Left ventricle myocardium inferior (tissue), 1 donor: ENCODE results near the gene C9orf72. TPM values are rescaled to one million over a fixed set of nuclear protein-coding genes. Genes with fewer than 3 reads are reported as not detected.

Experiments
- DNase-seq: peaks from one replicate; pipeline ENCODE4 v3.0.0-alpha.2; 2020
- H3K27ac ChIP-seq: fragments of 200-600 bp; replicated peaks from 2 replicates; pipeline ENCODE4 v1.8.0; 2021
- H3K27me3 ChIP-seq: fragments of 200-600 bp; 2 replicates; pipeline ENCODE4 v1.8.0; 2021; ENCODE audit warnings: low read depth
- H3K36me3 ChIP-seq: fragments of 200-600 bp; 2 replicates; pipeline ENCODE4 v1.8.0; 2021
- H3K4me1 ChIP-seq: fragments of 200-600 bp; 2 replicates; pipeline ENCODE4 v1.8.0; 2021
- H3K4me3 ChIP-seq: fragments of 200-600 bp; 2 replicates; pipeline ENCODE4 v1.8.0; 2021; ENCODE audit warnings: mild to moderate bottlenecking, moderate library complexity
- H3K9me3 ChIP-seq: fragments of 200-600 bp; replicated peaks from 2 replicates; pipeline ENCODE4 v1.8.0; 2021
- intact Hi-C: fragments of 100-400 bp; cut with micrococcal nuclease; formaldehyde crosslinking; loops from one replicate; pipeline ENCODE4 v1.11.0; 2022
- total RNA-seq: library from RNA; stranded (reverse); fragmentation: NEBNext Ultra II Directional; extraction: Animal tissue kit (Norgen Biotek cat#: 25700); gene quantifications from one replicate; pipeline ENCODE4 v1.2.1, GENCODE V29; 2021
- TF ChIP-seq, protein P1 (sequence below): fragments of 200-600 bp; IDR thresholded peaks from 2 replicates; pipeline ENCODE4 v1.8.0; 2021; ENCODE audit warnings: antibody characterized with exemption, mild to moderate bottlenecking, borderline replicate concordance
- donor health status: DM: no; HTN: yes; CAD: no; lungs with severe emphysema.

Gene C9orf72
- total RNA-seq, 1 donor from 2014 or later, result 15.6 TPM

DNA sequence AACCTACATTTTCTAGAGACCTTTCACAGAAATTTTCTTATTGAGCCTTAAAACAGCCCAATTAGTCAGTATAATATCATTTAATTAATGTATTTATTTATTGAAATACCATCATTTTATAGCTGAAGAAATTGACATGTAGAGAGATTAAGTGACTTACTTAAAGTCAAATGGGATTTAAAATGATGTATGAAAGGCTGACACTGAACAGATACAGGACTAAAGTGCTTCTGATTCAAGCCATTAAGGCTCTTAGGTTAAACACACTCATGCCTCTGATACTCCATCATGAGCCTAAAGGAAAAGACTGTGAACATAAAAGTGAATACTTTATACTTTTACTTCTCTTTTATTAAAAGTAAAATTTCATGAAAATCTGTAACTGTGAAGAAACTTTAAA is 12.8 kb downstream of the C9orf72 start:
- intact Hi-C loops, result no loop called here
- TF ChIP-seq, protein P1, sequence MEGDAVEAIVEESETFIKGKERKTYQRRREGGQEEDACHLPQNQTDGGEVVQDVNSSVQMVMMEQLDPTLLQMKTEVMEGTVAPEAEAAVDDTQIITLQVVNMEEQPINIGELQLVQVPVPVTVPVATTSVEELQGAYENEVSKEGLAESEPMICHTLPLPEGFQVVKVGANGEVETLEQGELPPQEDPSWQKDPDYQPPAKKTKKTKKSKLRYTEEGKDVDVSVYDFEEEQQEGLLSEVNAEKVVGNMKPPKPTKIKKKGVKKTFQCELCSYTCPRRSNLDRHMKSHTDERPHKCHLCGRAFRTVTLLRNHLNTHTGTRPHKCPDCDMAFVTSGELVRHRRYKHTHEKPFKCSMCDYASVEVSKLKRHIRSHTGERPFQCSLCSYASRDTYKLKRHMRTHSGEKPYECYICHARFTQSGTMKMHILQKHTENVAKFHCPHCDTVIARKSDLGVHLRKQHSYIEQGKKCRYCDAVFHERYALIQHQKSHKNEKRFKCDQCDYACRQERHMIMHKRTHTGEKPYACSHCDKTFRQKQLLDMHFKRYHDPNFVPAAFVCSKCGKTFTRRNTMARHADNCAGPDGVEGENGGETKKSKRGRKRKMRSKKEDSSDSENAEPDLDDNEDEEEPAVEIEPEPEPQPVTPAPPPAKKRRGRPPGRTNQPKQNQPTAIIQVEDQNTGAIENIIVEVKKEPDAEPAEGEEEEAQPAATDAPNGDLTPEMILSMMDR, result no peak
- H3K36me3 ChIP-seq, result peaks cover 73% of the 10 kb centered on the region

DNA sequence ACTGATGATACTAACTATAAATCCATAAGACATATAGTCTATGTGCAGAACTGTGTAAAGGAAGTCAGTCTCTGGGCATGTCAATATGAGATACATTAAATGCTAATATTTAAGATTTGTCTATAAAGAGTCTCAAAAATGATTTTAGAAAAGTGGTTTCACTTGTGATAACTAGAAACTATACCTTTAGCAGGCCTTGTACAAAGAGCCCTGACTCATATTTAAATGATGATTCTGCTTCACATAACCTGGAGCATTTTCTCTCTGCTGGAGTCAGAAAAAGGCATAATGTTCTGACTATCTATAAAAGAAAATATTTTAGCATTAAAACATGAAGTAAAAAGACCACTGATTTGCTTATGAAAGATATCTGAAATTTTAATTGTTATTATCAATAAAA is 15.0 kb downstream of the C9orf72 start:
- no peak for DNase-seq
- Histone ChIP-seq H3K4me1 (no peaks in the 10 kb centered on the region), H3K36me3 (peaks cover 94% of the 10 kb centered on the region), H3K4me3 (no peak overlapping the region), H3K27ac (no peak overlapping the region), H3K9me3 (no peaks in the 10 kb centered on the region), H3K27me3 (no peaks in the 10 kb centered on the region)
- intact Hi-C loops, result no loop called here
- TF ChIP-seq, protein P1, result no peak

More for the DNA sequence above, 12.8 kb downstream of the C9orf72 start:
- H3K9me3 ChIP-seq, result no peaks in the 10 kb centered on the region
- no peak for DNase-seq
- no peaks in the 10 kb centered on the region for H3K4me1 ChIP-seq
- no peak overlapping the region for H3K4me3 ChIP-seq
- H3K27ac ChIP-seq, result no peak overlapping the region
- H3K27me3 ChIP-seq, result no peaks in the 10 kb centered on the region

DNA sequence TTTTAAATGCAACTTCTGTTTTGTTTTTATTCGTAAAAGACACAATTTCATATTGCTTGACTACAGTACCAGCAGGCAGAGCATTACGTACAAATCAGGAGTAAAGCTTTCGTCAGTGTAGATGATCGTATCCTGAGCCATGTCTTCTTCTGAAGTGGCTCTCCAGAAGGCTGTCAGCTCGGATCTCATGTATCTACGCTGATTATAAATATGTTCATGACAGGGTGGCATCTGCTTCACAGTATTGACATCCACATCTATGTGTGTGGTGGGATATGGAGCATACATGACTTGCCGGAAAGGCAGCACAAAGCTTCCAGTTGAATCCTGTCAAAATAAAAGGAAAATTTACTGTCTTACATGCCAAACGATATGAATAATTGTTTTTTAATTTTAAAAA is 16.8 kb downstream of the C9orf72 start:
- intact Hi-C loops, result no loop called here
- Histone ChIP-seq H3K9me3 (no peaks in the 10 kb centered on the region), H3K27me3 (no peaks in the 10 kb centered on the region), H3K4me1 (no peaks in the 10 kb centered on the region), H3K36me3 (peaks cover 97% of the 10 kb centered on the region), H3K4me3 (no peak overlapping the region), H3K27ac (no peak overlapping the region)
- TF ChIP-seq, protein P1, result no peak
- no peak for DNase-seq

DNA sequence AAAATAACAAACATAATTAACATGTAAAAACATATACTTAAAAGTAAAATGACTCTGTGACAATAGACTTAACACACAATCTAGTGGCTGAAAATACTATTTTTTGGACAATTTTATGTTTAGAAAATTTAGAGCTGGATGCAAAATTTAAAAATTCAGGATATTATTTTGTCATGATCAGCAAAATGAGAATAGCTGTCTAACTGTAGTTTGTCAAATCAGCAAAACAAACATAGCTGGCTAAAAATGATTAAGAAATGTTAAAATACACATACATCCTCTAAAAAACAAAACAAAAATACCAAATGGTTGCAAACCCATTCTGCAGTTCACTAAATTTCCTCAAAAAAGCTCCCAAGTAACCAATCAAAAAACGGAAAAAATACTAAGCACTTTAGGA is 18.6 kb downstream of the C9orf72 start:
- no peaks in the 10 kb centered on the region for H3K4me1 ChIP-seq

DNA sequence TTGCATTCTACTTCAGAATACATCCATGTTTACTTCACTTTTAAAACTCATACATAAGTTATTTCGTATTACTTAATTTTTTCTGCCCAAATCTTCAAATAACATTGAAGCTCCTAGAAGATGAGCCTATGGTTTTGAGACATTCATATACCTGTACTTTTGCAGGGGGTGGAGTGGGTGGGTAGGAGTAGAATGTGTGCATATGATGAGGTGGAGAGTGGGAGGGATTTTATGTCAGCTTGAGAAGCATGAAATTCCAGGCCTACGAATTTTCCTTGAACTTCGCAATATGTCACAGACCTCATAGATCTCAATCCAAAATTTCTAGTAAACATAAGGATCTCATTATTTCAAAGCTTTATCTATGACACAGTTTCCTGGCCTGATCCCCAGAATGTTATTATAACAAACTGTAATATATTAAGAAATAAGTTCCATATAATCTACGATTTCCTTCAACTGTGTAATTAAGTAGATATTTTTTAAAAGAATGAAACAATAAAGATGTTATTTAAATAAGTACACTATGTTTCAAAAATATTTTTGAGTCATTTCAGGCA is 24.0 kb downstream of the C9orf72 start:
- no peak overlapping the region for H3K27ac ChIP-seq
- DNase-seq, result no peak
- intact Hi-C loops, result loop anchor here (2.0 kb wide), 1 partner anchor 216 kb away; no protein-coding TSS in a partner anchor
- no peaks in the 10 kb centered on the region for H3K9me3 ChIP-seq
- peaks cover 11% of the 10 kb centered on the region for H3K4me1 ChIP-seq
- no peaks in the 10 kb centered on the region for H3K27me3 ChIP-seq
- peaks cover 66% of the 10 kb centered on the region for H3K36me3 ChIP-seq
- TF ChIP-seq, protein P1, result no peak
- H3K4me3 ChIP-seq, result no peak overlapping the region

More for the DNA sequence above, 18.6 kb downstream of the C9orf72 start:
- H3K27me3 ChIP-seq, result no peaks in the 10 kb centered on the region
- H3K27ac ChIP-seq, result no peak overlapping the region
- H3K9me3 ChIP-seq, result no peaks in the 10 kb centered on the region
- intact Hi-C loops, result no loop called here
- no peak overlapping the region for H3K4me3 ChIP-seq
- no peak for DNase-seq
- peaks cover 96% of the 10 kb centered on the region for H3K36me3 ChIP-seq
- TF ChIP-seq, protein P1, result no peak
